ENCODE measurements around the gene GPR4.

DNA sequence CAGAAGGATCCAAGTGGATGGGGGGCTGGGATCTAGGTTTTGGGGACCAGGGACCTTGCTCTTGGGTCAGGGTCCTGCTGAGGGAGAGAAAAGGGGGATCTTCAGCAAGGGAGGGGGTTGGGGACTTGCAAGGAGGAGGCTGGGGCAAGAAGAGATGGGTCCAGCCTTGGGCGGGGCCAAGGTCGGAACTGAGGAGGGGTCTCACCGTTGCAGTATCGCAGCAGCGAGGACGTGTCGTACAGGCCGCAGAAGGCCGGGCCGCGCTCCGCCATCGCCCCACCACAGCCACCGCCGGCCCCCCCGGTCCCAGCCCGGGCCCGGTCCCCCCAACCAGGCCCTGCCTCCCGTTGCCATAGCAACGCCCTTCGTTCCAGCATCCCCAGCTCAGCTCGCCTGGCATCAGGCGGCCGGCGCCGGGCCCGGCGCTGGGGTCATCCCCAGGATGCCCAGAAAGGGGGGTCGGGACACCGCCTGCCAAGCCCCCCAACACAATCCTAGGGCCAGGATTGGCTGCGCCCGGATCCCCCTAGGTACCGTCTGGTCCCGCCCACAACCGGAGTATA, 43.1 kb upstream of the GPR4 start:
- TF ChIP-seq, protein P1, sequence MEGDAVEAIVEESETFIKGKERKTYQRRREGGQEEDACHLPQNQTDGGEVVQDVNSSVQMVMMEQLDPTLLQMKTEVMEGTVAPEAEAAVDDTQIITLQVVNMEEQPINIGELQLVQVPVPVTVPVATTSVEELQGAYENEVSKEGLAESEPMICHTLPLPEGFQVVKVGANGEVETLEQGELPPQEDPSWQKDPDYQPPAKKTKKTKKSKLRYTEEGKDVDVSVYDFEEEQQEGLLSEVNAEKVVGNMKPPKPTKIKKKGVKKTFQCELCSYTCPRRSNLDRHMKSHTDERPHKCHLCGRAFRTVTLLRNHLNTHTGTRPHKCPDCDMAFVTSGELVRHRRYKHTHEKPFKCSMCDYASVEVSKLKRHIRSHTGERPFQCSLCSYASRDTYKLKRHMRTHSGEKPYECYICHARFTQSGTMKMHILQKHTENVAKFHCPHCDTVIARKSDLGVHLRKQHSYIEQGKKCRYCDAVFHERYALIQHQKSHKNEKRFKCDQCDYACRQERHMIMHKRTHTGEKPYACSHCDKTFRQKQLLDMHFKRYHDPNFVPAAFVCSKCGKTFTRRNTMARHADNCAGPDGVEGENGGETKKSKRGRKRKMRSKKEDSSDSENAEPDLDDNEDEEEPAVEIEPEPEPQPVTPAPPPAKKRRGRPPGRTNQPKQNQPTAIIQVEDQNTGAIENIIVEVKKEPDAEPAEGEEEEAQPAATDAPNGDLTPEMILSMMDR (IDR thresholded peaks at IDR 0.05; ENCODE audit: low read length) = no peak
- TF ChIP-seq EZH2 (IDR thresholded peaks at IDR 0.05; ENCODE audit: borderline replicate concordance, low read length) = no peak

Data from OCI-LY1 (cell line).